Neural cell (in vitro differentiated cells): ENCODE results near the gene GLI2. TPM values are rescaled to one million over a fixed set of nuclear protein-coding genes. Genes with fewer than 3 reads are reported as not detected.

Experiments used
- H2AFZ ChIP-seq: fragments of 200-600, 300-800 bp; sonication (generic), shearing (Covaris generic); 2 replicates; pipeline ENCODE4 v1.6.0; 2014; ENCODE audit warnings: low read depth, mild to moderate bottlenecking, antibody characterized with exemption, low read length, moderate library complexity
- H3F3A ChIP-seq: fragments of 200-600 bp; shearing (Covaris generic); 2 replicates; pipeline ENCODE4 v1.6.1; 2016; ENCODE audit warnings: mild to moderate bottlenecking, moderate library complexity, mixed read lengths, antibody characterized with exemption, low read length; ENCODE audit not compliant: insufficient read depth, poor library complexity, severe bottlenecking
- H3K27ac ChIP-seq: fragments of 200-600, 300-800 bp; sonication (generic), shearing (Covaris generic); 2 replicates; pipeline ENCODE4 v1.5.1; 2014; ENCODE audit warnings: mild to moderate bottlenecking, low read length, moderate library complexity
- H3K27me3 ChIP-seq: fragments of 300-800, 200-600 bp; sonication (generic), shearing (Covaris generic); 2 replicates; pipeline ENCODE4 v1.6.0; 2014; ENCODE audit warnings: mild to moderate bottlenecking, low read depth, low read length, moderate library complexity; ENCODE audit not compliant: insufficient read depth
- H3K36me3 ChIP-seq: fragments of 300-800, 200-600 bp; sonication (generic), shearing (Covaris generic); 2 replicates; pipeline ENCODE4 v1.5.1; 2014; ENCODE audit warnings: mild to moderate bottlenecking, antibody characterized with exemption, low read length, moderate library complexity; ENCODE audit not compliant: insufficient read depth
- H3K4me2 ChIP-seq: fragments of 300-800, 200-600 bp; sonication (generic), shearing (Covaris generic); 2 replicates; pipeline ENCODE4 v1.6.0; 2014; ENCODE audit warnings: mild to moderate bottlenecking, low read length
- H3K4me3 ChIP-seq: fragments of 300-800, 200-600 bp; sonication (generic), shearing (Covaris generic); 2 replicates; pipeline ENCODE4 v1.5.1; 2014; ENCODE audit warnings: mild to moderate bottlenecking, low read length, moderate library complexity
- H3K79me2 ChIP-seq: fragments of 200-600 bp; shearing (Covaris generic); replicated peaks from 2 replicates; pipeline ENCODE4 v1.6.0; 2014; ENCODE audit warnings: mild to moderate bottlenecking, low read length, moderate library complexity; ENCODE audit not compliant: insufficient read depth
- H3K9ac ChIP-seq: fragments of 300-800, 200-600 bp; sonication (generic), shearing (Covaris generic); 2 replicates; pipeline ENCODE4 v1.6.1; 2016; ENCODE audit warnings: mild to moderate bottlenecking, low read length, mixed read lengths
- H3K9me2 ChIP-seq: fragments of 200-600 bp; shearing (Covaris generic); 2 replicates; pipeline ENCODE4 v1.6.1; 2016; ENCODE audit warnings: mild to moderate bottlenecking, low read length, mixed read lengths; ENCODE audit not compliant: insufficient read depth
- H3K9me3 ChIP-seq: fragments of 200-600, 300-800 bp; sonication (generic), shearing (Covaris generic); 2 replicates; pipeline ENCODE4 v1.6.1; 2016; ENCODE audit warnings: mild to moderate bottlenecking, mixed run types, low read length, moderate library complexity, mixed read lengths
- H4K20me1 ChIP-seq: fragments of 200-600 bp; shearing (Covaris generic); 2 replicates; pipeline ENCODE4 v1.6.1; 2016; ENCODE audit warnings: mild to moderate bottlenecking, mixed run types; ENCODE audit not compliant: insufficient read depth
- EP300 ChIP-seq: fragments of 450-650 bp; conservative IDR thresholded peaks from 2 replicates; pipeline ENCODE4 v1.6.1; 2014; ENCODE audit warnings: antibody characterized with exemption, mild to moderate bottlenecking, moderate library complexity; ENCODE audit not compliant: poor library complexity, severe bottlenecking
- EZH2 ChIP-seq: fragments of 200-600, 300-800 bp; shearing (Covaris generic), sonication (generic); IDR thresholded peaks from 2 replicates; pipeline ENCODE4 v1.6.1; 2014; ENCODE audit warnings: antibody characterized with exemption, low read length, borderline replicate concordance, mild to moderate bottlenecking; ENCODE audit not compliant: insufficient read depth, poor library complexity, severe bottlenecking
- MXI1 ChIP-seq: fragments of 450-650 bp; conservative IDR thresholded peaks from 2 replicates; pipeline ENCODE4 v1.6.1; 2014; ENCODE audit warnings: antibody characterized with exemption, mild to moderate bottlenecking; ENCODE audit not compliant: poor library complexity, severe bottlenecking
- POLR2AphosphoS5 ChIP-seq: IDR thresholded peaks from 2 replicates; pipeline ENCODE4 v1.6.1; 2012
- RAD21 ChIP-seq: fragments of 450-650 bp; conservative IDR thresholded peaks from 2 replicates; pipeline ENCODE4 v1.6.1; 2014; ENCODE audit warnings: antibody characterized with exemption, mild to moderate bottlenecking, moderate library complexity
- SMC3 ChIP-seq: fragments of 450-650 bp; conservative IDR thresholded peaks from 2 replicates; pipeline ENCODE4 v1.6.1; 2014; ENCODE audit warnings: antibody characterized with exemption, mild to moderate bottlenecking, moderate library complexity; ENCODE audit not compliant: poor library complexity
- TAF1 ChIP-seq: IDR thresholded peaks from 2 replicates; pipeline ENCODE4 v1.6.1; 2012; ENCODE audit warnings: low read depth
- polyA plus RNA-seq: library from polyadenylated mRNA; depleted of rRNA; stranded (reverse); fragments of >200 nt; gene quantifications from 2 replicates; pipeline ENCODE4 v1.2.3, GENCODE V29; 2014
- TF ChIP-seq, protein P1 (sequence below): IDR thresholded peaks from 2 replicates; pipeline ENCODE4 v1.6.1; 2012; ENCODE audit warnings: borderline replicate concordance
- TF ChIP-seq, protein P2 (sequence below): fragments of 450-650 bp; IDR thresholded peaks from 2 replicates; pipeline ENCODE4 v1.5.1; 2014; ENCODE audit warnings: antibody characterized with exemption, mild to moderate bottlenecking, moderate library complexity; ENCODE audit not compliant: poor library complexity, severe bottlenecking

Gene GLI2
- polyA plus RNA-seq, 1 donor from 2014 or later = 0.14 TPM

- peaks cover 32% of the 10 kb centered on the region for H3K27me3 ChIP-seq
- H3K9me2 ChIP-seq = no peaks in the 10 kb centered on the region
- no peak overlapping the region for H2AFZ ChIP-seq
- no peak overlapping the region for H3K9ac ChIP-seq
- peaks cover 13% of the 10 kb centered on the region for H3K79me2 ChIP-seq
- no peak overlapping the region for H3K4me3 ChIP-seq
- no peaks in the 10 kb centered on the region for H3K9me3 ChIP-seq
- H3F3A ChIP-seq = peaks cover 3% of the 10 kb centered on the region
- H3K4me2 ChIP-seq = no peak overlapping the region
- no peaks in the 10 kb centered on the region for H3K36me3 ChIP-seq
- H4K20me1 ChIP-seq = no peaks in the 10 kb centered on the region
- no peak overlapping the region for H3K27ac ChIP-seq
- TF ChIP-seq, protein P1, sequence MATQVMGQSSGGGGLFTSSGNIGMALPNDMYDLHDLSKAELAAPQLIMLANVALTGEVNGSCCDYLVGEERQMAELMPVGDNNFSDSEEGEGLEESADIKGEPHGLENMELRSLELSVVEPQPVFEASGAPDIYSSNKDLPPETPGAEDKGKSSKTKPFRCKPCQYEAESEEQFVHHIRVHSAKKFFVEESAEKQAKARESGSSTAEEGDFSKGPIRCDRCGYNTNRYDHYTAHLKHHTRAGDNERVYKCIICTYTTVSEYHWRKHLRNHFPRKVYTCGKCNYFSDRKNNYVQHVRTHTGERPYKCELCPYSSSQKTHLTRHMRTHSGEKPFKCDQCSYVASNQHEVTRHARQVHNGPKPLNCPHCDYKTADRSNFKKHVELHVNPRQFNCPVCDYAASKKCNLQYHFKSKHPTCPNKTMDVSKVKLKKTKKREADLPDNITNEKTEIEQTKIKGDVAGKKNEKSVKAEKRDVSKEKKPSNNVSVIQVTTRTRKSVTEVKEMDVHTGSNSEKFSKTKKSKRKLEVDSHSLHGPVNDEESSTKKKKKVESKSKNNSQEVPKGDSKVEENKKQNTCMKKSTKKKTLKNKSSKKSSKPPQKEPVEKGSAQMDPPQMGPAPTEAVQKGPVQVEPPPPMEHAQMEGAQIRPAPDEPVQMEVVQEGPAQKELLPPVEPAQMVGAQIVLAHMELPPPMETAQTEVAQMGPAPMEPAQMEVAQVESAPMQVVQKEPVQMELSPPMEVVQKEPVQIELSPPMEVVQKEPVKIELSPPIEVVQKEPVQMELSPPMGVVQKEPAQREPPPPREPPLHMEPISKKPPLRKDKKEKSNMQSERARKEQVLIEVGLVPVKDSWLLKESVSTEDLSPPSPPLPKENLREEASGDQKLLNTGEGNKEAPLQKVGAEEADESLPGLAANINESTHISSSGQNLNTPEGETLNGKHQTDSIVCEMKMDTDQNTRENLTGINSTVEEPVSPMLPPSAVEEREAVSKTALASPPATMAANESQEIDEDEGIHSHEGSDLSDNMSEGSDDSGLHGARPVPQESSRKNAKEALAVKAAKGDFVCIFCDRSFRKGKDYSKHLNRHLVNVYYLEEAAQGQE = no peak
- TF ChIP-seq TAF1 = no peak
- TF ChIP-seq MXI1 = no peak
- no peak for TF ChIP-seq EP300
- no peak for TF ChIP-seq SMC3
- TF ChIP-seq RAD21 = no peak
- TF ChIP-seq, protein P2, sequence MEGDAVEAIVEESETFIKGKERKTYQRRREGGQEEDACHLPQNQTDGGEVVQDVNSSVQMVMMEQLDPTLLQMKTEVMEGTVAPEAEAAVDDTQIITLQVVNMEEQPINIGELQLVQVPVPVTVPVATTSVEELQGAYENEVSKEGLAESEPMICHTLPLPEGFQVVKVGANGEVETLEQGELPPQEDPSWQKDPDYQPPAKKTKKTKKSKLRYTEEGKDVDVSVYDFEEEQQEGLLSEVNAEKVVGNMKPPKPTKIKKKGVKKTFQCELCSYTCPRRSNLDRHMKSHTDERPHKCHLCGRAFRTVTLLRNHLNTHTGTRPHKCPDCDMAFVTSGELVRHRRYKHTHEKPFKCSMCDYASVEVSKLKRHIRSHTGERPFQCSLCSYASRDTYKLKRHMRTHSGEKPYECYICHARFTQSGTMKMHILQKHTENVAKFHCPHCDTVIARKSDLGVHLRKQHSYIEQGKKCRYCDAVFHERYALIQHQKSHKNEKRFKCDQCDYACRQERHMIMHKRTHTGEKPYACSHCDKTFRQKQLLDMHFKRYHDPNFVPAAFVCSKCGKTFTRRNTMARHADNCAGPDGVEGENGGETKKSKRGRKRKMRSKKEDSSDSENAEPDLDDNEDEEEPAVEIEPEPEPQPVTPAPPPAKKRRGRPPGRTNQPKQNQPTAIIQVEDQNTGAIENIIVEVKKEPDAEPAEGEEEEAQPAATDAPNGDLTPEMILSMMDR = no peak
- no peak for TF ChIP-seq EZH2
Measured at GRCh38 chr2:120733238-120733932, 2.3 kb upstream of the GLI2 start.

DNA sequence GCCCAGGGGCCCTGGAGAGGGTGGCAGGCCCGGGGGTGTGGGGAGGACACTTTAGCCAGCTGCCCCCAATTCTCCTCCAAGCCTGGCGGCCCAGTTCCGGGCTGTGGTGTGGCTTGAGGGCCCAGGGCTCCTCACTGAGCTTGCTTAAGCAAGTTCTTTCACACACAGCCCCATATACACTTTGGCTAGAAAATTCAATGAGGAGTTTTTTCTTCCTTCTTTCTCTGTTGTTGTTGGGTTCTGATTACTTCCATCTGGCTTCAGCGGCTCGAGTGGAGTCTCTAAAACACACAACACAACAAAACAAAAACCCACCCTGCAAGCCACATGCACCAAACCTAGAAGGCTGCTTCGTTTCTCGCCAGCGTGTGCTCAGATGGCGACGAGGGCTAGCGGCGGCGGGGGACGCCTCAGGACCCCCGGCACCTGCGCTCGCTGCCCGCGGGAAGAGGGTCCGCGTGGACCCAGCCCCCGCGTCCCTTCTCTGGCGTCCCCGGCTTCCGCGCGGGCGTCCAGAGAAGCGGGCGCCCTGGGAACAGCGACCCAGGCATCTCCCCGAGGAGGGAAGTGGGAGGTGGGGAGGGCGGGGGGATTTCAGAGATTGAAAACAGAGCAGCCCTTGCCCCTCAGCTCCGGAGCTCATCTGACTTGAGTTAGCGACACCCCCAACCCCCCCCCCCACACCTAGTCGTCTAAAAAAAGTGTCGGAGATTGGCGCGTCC lies 577 bp upstream of the GLI2 start:
- H3F3A ChIP-seq = peaks cover 7% of the 10 kb centered on the region
- no peaks in the 10 kb centered on the region for H3K36me3 ChIP-seq
- no peak overlapping the region for H3K9ac ChIP-seq
- peak overlapping the region; percentile 55 for H3K4me2 ChIP-seq
- peak overlapping the region; percentile 77 for H3K4me3 ChIP-seq
- no peaks in the 10 kb centered on the region for H3K9me3 ChIP-seq
- H2AFZ ChIP-seq = no peak overlapping the region
- H4K20me1 ChIP-seq = no peaks in the 10 kb centered on the region
- no peaks in the 10 kb centered on the region for H3K9me2 ChIP-seq
- H3K27me3 ChIP-seq = peaks cover 50% of the 10 kb centered on the region
- peaks cover 30% of the 10 kb centered on the region for H3K79me2 ChIP-seq
- TF ChIP-seq RAD21 = no peak
- no peak for TF ChIP-seq TAF1
- TF ChIP-seq EP300 = no peak
- TF ChIP-seq MXI1 = no peak
- no peak for TF ChIP-seq SMC3
- no peak for TF ChIP-seq POLR2AphosphoS5
- TF ChIP-seq, protein P2 = no peak
- TF ChIP-seq, protein P1 = no peak
- no peak for TF ChIP-seq EZH2
- H3K27ac ChIP-seq = no peak overlapping the region
